Calu3 (cell line): Measurements from ENCODE around the gene GOT1. TPM values are rescaled to one million over a fixed set of nuclear protein-coding genes. Genes with fewer than 3 reads are reported as not detected.

Source experiments
- BruUV-seq: library from RNA; stranded (reverse); fragments of 400-500 nt; replicated peaks from 2 replicates; lab custom pipeline; 2021; lab: Mats Ljungman, UMichigan
- CTCF ChIA-PET: fragments of 300-600 bp; sonication (Branson Sonifier 250); formaldehyde crosslinking; loops from one replicate; lab custom pipeline; 2022; ENCODE audit warnings: antibody characterized with exemption; lab: Charles Lee
- DNase-seq: peaks from one replicate; pipeline ENCODE4 v3.0.0; 2022
- H3K27ac Mint-ChIP-seq: one replicate; pipeline ENCODE4 v1.8.0; 2022; ENCODE audit warnings: mixed read lengths; ENCODE audit not compliant: unreplicated experiment
- H3K27me3 Mint-ChIP-seq: one replicate; pipeline ENCODE4 v1.8.0; 2022; ENCODE audit warnings: mixed read lengths; ENCODE audit not compliant: unreplicated experiment
- H3K36me3 Mint-ChIP-seq: one replicate; pipeline ENCODE4 v1.8.0; 2022; ENCODE audit warnings: mild to moderate bottlenecking, moderate library complexity, mixed read lengths; ENCODE audit not compliant: insufficient read depth, unreplicated experiment
- H3K4me1 Mint-ChIP-seq: one replicate; pipeline ENCODE4 v1.8.0; 2022; ENCODE audit warnings: mild to moderate bottlenecking, low read depth, mixed read lengths; ENCODE audit not compliant: unreplicated experiment
- H3K4me3 Mint-ChIP-seq: one replicate; pipeline ENCODE4 v1.8.0; 2022; ENCODE audit warnings: mild to moderate bottlenecking, low read depth, moderate library complexity, mixed read lengths; ENCODE audit not compliant: unreplicated experiment
- H3K9me3 Mint-ChIP-seq: one replicate; pipeline ENCODE4 v1.8.0; 2022; ENCODE audit warnings: low read depth, mixed read lengths; ENCODE audit not compliant: unreplicated experiment
- intact Hi-C: fragments of 100-400 bp; cut with micrococcal nuclease; formaldehyde crosslinking; loops from one replicate; pipeline ENCODE4 v1.10.0; 2022; ENCODE audit not compliant: unreplicated experiment
- total RNA-seq: library from RNA; stranded (reverse); gene quantifications from 2 replicates; pipeline ENCODE4 v1.2.3, GENCODE V29; 2022
- TF ChIP-seq, protein P1 (sequence below): fragments of 200-600 bp; IDR thresholded peaks from one replicate; pipeline ENCODE4 v1.8.0; 2022; ENCODE audit warnings: antibody characterized with exemption; ENCODE audit not compliant: unreplicated experiment

The GOT1 gene
- total RNA-seq, 1 experiment from 2014 or later: 35.6 TPM

DNA sequence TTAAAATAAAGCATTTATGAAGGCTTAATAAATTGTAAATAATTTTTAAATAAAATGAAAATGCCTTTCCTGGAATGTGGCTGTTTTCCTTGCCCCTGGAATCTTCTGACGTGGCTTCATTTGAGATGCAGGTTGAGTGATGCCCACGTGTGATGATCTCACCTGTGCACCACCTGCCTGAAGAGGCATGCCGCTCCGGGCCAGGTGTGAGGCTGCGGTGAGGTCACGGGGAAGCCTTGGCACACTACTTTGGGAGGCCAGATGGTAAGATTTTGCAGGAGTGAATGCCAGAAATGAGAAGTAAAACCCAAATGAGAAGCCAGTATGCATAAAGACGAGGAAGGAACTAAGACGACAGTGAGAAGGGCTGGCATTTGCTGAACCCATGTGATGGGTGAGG lies 36.2 kb downstream of the GOT1 start:
- Mint-ChIP-seq H3K4me1 (peaks cover 11% of the 10 kb centered on the region), H3K4me3 (no peak overlapping the region), H3K27ac (no peak overlapping the region), H3K36me3 (peaks cover 22% of the 10 kb centered on the region), H3K9me3 (no peaks in the 10 kb centered on the region), H3K27me3 (no peaks in the 10 kb centered on the region)
- no TSS peak for BruUV-seq
- TF ChIP-seq, protein P1, sequence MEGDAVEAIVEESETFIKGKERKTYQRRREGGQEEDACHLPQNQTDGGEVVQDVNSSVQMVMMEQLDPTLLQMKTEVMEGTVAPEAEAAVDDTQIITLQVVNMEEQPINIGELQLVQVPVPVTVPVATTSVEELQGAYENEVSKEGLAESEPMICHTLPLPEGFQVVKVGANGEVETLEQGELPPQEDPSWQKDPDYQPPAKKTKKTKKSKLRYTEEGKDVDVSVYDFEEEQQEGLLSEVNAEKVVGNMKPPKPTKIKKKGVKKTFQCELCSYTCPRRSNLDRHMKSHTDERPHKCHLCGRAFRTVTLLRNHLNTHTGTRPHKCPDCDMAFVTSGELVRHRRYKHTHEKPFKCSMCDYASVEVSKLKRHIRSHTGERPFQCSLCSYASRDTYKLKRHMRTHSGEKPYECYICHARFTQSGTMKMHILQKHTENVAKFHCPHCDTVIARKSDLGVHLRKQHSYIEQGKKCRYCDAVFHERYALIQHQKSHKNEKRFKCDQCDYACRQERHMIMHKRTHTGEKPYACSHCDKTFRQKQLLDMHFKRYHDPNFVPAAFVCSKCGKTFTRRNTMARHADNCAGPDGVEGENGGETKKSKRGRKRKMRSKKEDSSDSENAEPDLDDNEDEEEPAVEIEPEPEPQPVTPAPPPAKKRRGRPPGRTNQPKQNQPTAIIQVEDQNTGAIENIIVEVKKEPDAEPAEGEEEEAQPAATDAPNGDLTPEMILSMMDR: no peak
- CTCF ChIA-PET: no interaction called here
- DNase-seq: no peak
- intact Hi-C loops: loop anchor here (10.0 kb wide), 1 partner anchor 291 kb away; no protein-coding TSS in a partner anchor

- Mint-ChIP-seq H3K4me1 (peaks cover 11% of the 10 kb centered on the region), H3K4me3 (no peak overlapping the region), H3K27me3 (no peaks in the 10 kb centered on the region), H3K36me3 (peaks cover 22% of the 10 kb centered on the region), H3K9me3 (no peaks in the 10 kb centered on the region), H3K27ac (no peak overlapping the region)
- TF ChIP-seq, protein P1: no peak
- CTCF ChIA-PET: no interaction called here
- BruUV-seq: no TSS peak
- intact Hi-C loops: loop anchor here (2.0 to 10.0 kb wide), 3 partner anchors 219 to 317 kb away; no protein-coding TSS in a partner anchor
- no peak for DNase-seq
These were observed 36.7 kb downstream of the GOT1 start for GRCh38 chr10:99393683-99394082.

DNA sequence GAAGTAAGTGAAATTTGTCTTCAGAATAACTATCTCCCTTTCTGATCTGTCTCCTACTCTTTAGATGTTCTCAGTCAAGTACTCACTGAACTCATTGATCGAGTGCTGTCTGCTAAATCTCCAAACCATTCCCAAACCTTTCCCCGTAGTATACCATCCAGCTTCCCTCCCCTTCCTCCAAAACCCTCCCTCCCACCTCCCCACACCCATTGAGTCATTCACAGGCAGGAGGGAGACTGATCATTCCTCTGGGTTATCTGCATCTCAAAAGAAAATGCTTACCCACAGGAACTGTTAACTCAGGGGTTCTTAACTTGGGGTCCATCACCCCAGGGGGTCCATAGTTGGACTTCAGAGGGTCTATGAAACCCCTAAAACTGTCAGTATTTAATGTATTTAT lies 37.4 kb downstream of the GOT1 start:
- TF ChIP-seq, protein P1: no peak
- no TSS peak for BruUV-seq
- intact Hi-C loops: loop anchor here (2.0 to 10.0 kb wide), 3 partner anchors 220 to 318 kb away; no protein-coding TSS in a partner anchor
- DNase-seq: no peak
- H3K9me3 Mint-ChIP-seq: no peaks in the 10 kb centered on the region
- no peaks in the 10 kb centered on the region for H3K27me3 Mint-ChIP-seq
- peaks cover 11% of the 10 kb centered on the region for H3K4me1 Mint-ChIP-seq
- H3K27ac Mint-ChIP-seq: no peak overlapping the region
- CTCF ChIA-PET: interaction anchor here (1.2 kb wide), 1 partner anchor 19 kb away, joined by 3 read pairs; no protein-coding TSS in a partner anchor
- H3K4me3 Mint-ChIP-seq: no peak overlapping the region
- H3K36me3 Mint-ChIP-seq: peaks cover 22% of the 10 kb centered on the region

GRCh38 chr10:99391346-99391745 lies 39.1 kb downstream of the GOT1 start:
- no peak for DNase-seq
- H3K36me3 Mint-ChIP-seq: peaks cover 27% of the 10 kb centered on the region
- TF ChIP-seq, protein P1: no peak
- CTCF ChIA-PET: interaction anchor here (1.3 kb wide), 1 partner anchor 39 kb away, joined by 3 read pairs; the partner anchor contains the start of gene GOT1
- H3K4me1 Mint-ChIP-seq: peaks cover 11% of the 10 kb centered on the region
- H3K27me3 Mint-ChIP-seq: no peaks in the 10 kb centered on the region
- no peak overlapping the region for H3K27ac Mint-ChIP-seq
- H3K9me3 Mint-ChIP-seq: no peaks in the 10 kb centered on the region
- intact Hi-C loops: loop anchor here (10.0 kb wide), 1 partner anchor 293 kb away; no protein-coding TSS in a partner anchor
- BruUV-seq: no TSS peak
- no peak overlapping the region for H3K4me3 Mint-ChIP-seq
